ENCODE measurements around the gene VASH2. TPM values are rescaled to one million over a fixed set of nuclear protein-coding genes. Genes with fewer than 3 reads are reported as not detected.
A peak's percentile ranks its signal among the peaks of the same experiment; 100 is the strongest.
"Not testable (repeated sequence)": the region's sequence is repeated elsewhere in the genome, so short reads cannot be mapped to it uniquely, and the experiment has no call there.

The VASH2 gene
- total RNA-seq, 1 experiment from 2014 or later, result 3.2 TPM

DNA sequence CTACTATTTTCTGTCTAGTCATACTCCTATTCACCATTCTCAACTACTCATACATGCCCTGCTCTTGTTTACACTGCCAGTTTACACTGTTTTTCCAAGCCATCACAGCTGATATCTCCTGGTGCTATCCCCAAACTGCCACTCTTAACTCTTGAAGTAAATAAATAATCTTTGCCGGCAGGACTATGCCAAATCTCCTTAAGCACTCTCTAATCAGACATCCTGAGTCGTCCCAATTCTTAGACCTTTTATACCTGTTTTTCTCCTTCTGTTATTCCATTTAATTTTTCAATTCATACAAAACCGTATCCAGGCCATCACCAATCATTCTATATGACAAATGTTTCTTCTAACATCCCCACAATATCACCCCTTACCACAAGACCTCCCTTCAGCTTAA, 36.7 kb upstream of the VASH2 start:
- H3K9me3 Mint-ChIP-seq (ENCODE audit: unreplicated experiment); H3K4me3 Mint-ChIP-seq (ENCODE audit: unreplicated experiment); H3K27me3 ChIP-seq (replicated peaks; ENCODE audit: control insufficient read depth, insufficient read depth, low read length); H3K27ac Mint-ChIP-seq (ENCODE audit: unreplicated experiment); H3K36me3 ChIP-seq (ENCODE audit: control insufficient read depth, insufficient read depth, low read length); POLR2A ChIA-PET; DNase-seq; H3K27me3 Mint-ChIP-seq (ENCODE audit: insufficient read depth, unreplicated experiment); H3K9me3 ChIP-seq; intact Hi-C loops (cut with micrococcal nuclease; ENCODE audit: unreplicated experiment); H3K4me3 ChIP-seq (ENCODE audit: low read depth, low read length); H3K4me1 ChIP-seq; BruUV-seq (replicated peaks): not testable (repeated sequence)
- CTCF ChIA-PET, result interaction anchor here (0.6 kb wide), 1 partner anchor 44 kb away, joined by 3 read pairs; no protein-coding TSS in a partner anchor
- Mint-ChIP-seq H3K36me3 (ENCODE audit: insufficient read depth, unreplicated experiment) (peaks cover 10% of the 10 kb centered on the region), H3K4me1 (ENCODE audit: low read depth, unreplicated experiment) (peaks cover 15% of the 10 kb centered on the region)

DNA sequence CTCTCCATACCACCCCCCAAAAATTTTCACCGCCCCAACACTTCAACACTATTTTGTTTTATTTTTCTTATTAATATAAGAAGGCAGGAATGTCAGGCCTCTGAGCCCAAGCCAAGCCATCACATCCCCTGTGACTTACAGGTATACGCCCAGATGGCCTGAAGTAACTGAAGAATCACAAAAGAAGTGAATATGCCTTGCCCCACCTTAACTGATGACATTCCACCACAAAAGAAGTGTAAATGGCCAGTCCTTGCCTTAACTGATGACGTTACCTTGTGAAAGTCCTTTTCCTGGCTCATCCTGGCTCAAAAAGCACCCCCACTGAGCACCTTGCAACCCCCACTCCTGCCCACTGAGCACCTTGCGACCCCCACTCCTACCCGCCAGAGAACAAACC, 36.2 kb upstream of the VASH2 start:
- not testable (repeated sequence) for H3K4me3 Mint-ChIP-seq (ENCODE audit: unreplicated experiment); H3K27ac Mint-ChIP-seq (ENCODE audit: unreplicated experiment)
- H3K4me1 Mint-ChIP-seq (ENCODE audit: low read depth, unreplicated experiment), result peaks cover 15% of the 10 kb centered on the region

DNA sequence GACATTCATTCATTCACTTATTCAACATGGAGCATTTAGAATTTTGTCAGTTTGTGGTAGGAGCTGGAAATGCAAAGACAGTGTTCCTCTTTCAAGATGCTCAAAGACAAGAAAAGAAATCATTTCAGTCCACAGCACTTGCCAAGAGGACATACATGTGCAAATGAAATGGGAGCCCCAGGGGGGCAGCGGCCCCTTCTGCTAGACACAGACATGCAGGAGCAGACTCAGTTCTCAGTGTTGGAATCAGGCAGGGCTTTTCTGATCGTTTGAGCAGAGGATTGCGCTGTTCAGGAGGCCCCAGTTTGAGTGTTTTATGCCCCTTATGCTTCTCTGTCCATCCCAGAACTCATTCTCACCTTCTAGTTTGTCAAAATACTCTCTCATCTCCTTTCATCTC, 35.6 kb upstream of the VASH2 start:
- Mint-ChIP-seq H3K27ac (ENCODE audit: unreplicated experiment) (no peak overlapping the region), H3K4me1 (ENCODE audit: low read depth, unreplicated experiment) (peaks cover 15% of the 10 kb centered on the region), H3K4me3 (ENCODE audit: unreplicated experiment) (no peak overlapping the region), H3K9me3 (ENCODE audit: unreplicated experiment) (no peaks in the 10 kb centered on the region), H3K36me3 (ENCODE audit: insufficient read depth, unreplicated experiment) (peaks cover 10% of the 10 kb centered on the region), H3K27me3 (ENCODE audit: insufficient read depth, unreplicated experiment) (no peaks in the 10 kb centered on the region)
- BruUV-seq (replicated peaks), result no TSS peak
- DNase-seq, result no peak
- no peaks in the 10 kb centered on the region for H3K9me3 ChIP-seq
- H3K27me3 ChIP-seq (replicated peaks; ENCODE audit: control insufficient read depth, insufficient read depth, low read length), result no peaks in the 10 kb centered on the region
- no peaks in the 10 kb centered on the region for H3K36me3 ChIP-seq (ENCODE audit: control insufficient read depth, insufficient read depth, low read length)
- H3K4me3 ChIP-seq (ENCODE audit: low read depth, low read length), result no peak overlapping the region
- H3K4me1 ChIP-seq, result no peaks in the 10 kb centered on the region
- ChIA-PET POLR2A (no interaction called here), CTCF (no interaction called here)
- intact Hi-C loops (cut with micrococcal nuclease; ENCODE audit: unreplicated experiment), result loop anchor here (1.0 to 5.0 kb wide), 3 partner anchors 83 to 164 kb away; no protein-coding TSS in a partner anchor
- TF ChIP-seq, protein P1, sequence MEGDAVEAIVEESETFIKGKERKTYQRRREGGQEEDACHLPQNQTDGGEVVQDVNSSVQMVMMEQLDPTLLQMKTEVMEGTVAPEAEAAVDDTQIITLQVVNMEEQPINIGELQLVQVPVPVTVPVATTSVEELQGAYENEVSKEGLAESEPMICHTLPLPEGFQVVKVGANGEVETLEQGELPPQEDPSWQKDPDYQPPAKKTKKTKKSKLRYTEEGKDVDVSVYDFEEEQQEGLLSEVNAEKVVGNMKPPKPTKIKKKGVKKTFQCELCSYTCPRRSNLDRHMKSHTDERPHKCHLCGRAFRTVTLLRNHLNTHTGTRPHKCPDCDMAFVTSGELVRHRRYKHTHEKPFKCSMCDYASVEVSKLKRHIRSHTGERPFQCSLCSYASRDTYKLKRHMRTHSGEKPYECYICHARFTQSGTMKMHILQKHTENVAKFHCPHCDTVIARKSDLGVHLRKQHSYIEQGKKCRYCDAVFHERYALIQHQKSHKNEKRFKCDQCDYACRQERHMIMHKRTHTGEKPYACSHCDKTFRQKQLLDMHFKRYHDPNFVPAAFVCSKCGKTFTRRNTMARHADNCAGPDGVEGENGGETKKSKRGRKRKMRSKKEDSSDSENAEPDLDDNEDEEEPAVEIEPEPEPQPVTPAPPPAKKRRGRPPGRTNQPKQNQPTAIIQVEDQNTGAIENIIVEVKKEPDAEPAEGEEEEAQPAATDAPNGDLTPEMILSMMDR (IDR thresholded peaks at IDR 0.05; ENCODE audit: insufficient read depth in 1 of 2, low read depth in 1 of 2, low read length in 1 of 2, severe bottlenecking in 1 of 2, unreplicated experiment in 1 of 2), result no peak

More for the DNA sequence above, 36.2 kb upstream of the VASH2 start:
- H3K36me3 ChIP-seq (ENCODE audit: control insufficient read depth, insufficient read depth, low read length); H3K4me1 ChIP-seq; H3K27me3 Mint-ChIP-seq (ENCODE audit: insufficient read depth, unreplicated experiment); POLR2A ChIA-PET; CTCF ChIA-PET; BruUV-seq (replicated peaks); H3K9me3 ChIP-seq; H3K4me3 ChIP-seq (ENCODE audit: low read depth, low read length); H3K27me3 ChIP-seq (replicated peaks; ENCODE audit: control insufficient read depth, insufficient read depth, low read length); H3K9me3 Mint-ChIP-seq (ENCODE audit: unreplicated experiment); DNase-seq; intact Hi-C loops (cut with micrococcal nuclease; ENCODE audit: unreplicated experiment): not testable (repeated sequence)
- peaks cover 10% of the 10 kb centered on the region for H3K36me3 Mint-ChIP-seq (ENCODE audit: insufficient read depth, unreplicated experiment)

DNA sequence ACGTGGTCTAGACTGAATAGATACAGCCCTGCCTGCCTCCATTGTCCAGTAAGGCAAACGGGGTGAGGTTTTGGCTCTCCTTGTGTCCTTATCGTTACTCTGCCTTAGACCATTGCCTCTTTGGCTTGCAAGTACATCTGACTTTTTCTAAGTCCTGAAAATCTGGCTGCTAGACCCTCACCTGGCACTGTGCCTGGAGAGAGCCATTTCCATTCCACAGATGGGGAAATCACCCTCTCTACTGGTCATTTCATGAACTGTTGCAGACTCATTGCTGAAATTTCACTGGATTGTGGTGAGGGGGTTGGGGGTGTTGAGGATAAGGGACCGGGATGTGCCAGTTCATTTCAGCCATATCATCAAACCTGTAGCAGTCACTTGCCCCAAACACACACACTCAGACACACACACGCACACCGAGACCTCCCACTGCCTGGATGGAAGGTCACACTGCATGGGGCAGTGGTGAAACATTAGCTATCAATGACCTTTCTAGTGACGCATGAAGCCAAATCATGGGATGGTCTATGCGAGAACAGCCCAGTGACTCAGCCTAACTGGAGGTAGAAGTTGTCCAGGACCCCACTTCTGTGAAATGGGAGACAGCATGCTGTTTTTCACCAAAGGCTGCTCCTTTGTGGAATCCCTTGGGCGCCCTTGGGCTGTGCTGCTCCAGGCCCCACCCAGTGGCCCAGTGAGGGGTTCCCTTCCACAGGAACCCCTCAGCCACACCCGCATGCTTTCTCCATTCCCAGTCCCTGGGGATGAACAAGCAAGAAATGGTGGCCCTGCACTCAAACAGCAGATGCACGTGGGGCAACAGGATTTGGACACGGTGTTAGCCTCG, 34.9 kb upstream of the VASH2 start:
- intact Hi-C loops (cut with micrococcal nuclease; ENCODE audit: unreplicated experiment), result loop anchor here (1.0 to 5.0 kb wide), 3 partner anchors 82 to 165 kb away; no protein-coding TSS in a partner anchor
- Mint-ChIP-seq H3K27me3 (ENCODE audit: insufficient read depth, unreplicated experiment) (no peaks in the 10 kb centered on the region), H3K36me3 (ENCODE audit: insufficient read depth, unreplicated experiment) (peaks cover 10% of the 10 kb centered on the region), H3K9me3 (ENCODE audit: unreplicated experiment) (no peaks in the 10 kb centered on the region), H3K27ac (ENCODE audit: unreplicated experiment) (no peak overlapping the region), H3K4me1 (ENCODE audit: low read depth, unreplicated experiment) (peaks cover 15% of the 10 kb centered on the region), H3K4me3 (ENCODE audit: unreplicated experiment) (no peak overlapping the region)
- H3K36me3 ChIP-seq (ENCODE audit: control insufficient read depth, insufficient read depth, low read length), result no peaks in the 10 kb centered on the region
- TF ChIP-seq, protein P1 (IDR thresholded peaks at IDR 0.05; ENCODE audit: insufficient read depth in 1 of 2, low read depth in 1 of 2, low read length in 1 of 2, severe bottlenecking in 1 of 2, unreplicated experiment in 1 of 2), result peak; percentile 42 to 54
- no peaks in the 10 kb centered on the region for H3K9me3 ChIP-seq
- H3K4me3 ChIP-seq (ENCODE audit: low read depth, low read length), result no peak overlapping the region
- no peaks in the 10 kb centered on the region for H3K4me1 ChIP-seq
- CTCF ChIA-PET, result interaction anchor here (0.6 kb wide), 1 partner anchor 306 kb away, joined by 4 read pairs; no protein-coding TSS in a partner anchor
- no TSS peak for BruUV-seq (replicated peaks)
- no peaks in the 10 kb centered on the region for H3K27me3 ChIP-seq (replicated peaks; ENCODE audit: control insufficient read depth, insufficient read depth, low read length)
- peak in 1 of 2 experiments; percentile 38 for DNase-seq
- POLR2A ChIA-PET, result no interaction called here

Data from Caco-2 (cell line).